Tibial artery (tissue), 4 donors: ENCODE results near the gene TSPAN18.

Experiments
- DNase-seq, 2 donors: peaks; one replicate each; pipeline ENCODE4 v3.0.0-alpha.2; 2019
- H3K27ac ChIP-seq, 2 donors: fragments of 200-600 bp; sonication (generic) in 1 of 2; 1 replicate in 1 of 2; 2 replicates in 1 of 2; pipeline ENCODE4 v1.5.1; 2018 to 2019; ENCODE audit warnings: mild to moderate bottlenecking in 1 of 2
- H3K27me3 ChIP-seq, 2 donors: fragments of 200-600 bp; sonication (generic) in 1 of 2; one replicate each; pipeline versions ENCODE4 v1.5.1 to v1.6.0; 2016 to 2019
- H3K36me3 ChIP-seq, 3 donors: fragments of 200-600 bp; sonication (generic) in 2 of 3; one replicate each; pipeline ENCODE4 v1.5.1; 2016 to 2019; ENCODE audit warnings: mild to moderate bottlenecking in 2 of 3
- H3K4me1 ChIP-seq, 4 donors: fragments of 200-600 bp; sonication (generic) in 2 of 4; 1 replicate in 3 of 4; 2 replicates in 1 of 4; pipeline ENCODE4 v1.5.1; 2016 to 2019
- H3K4me3 ChIP-seq, 2 donors: fragments of 200-600 bp; sonication (generic) in 1 of 2; 1 replicate in 1 of 2; 2 replicates in 1 of 2; pipeline ENCODE4 v1.5.1; 2018 to 2019; ENCODE audit warnings: mild to moderate bottlenecking in 2 of 2
- H3K9me3 ChIP-seq, 3 donors: fragments of 200-600 bp; sonication (generic) in 1 of 3; one replicate each; pipeline ENCODE4 v1.5.1; 2016 to 2019
- intact Hi-C: fragments of 100-400 bp; cut with DNase I; formaldehyde crosslinking; loops from one replicate; pipeline ENCODE4 v1.15.0; 2023; ENCODE audit warnings: low total_unique reads
- TF ChIP-seq, protein P1 (sequence below), 2 experiments: fragments of 200-600 bp in 1 of 2; fragments of 450-650 bp in 1 of 2; IDR thresholded peaks; one replicate each; pipeline ENCODE4 v1.5.1; 2017 to 2019; ENCODE audit warnings: antibody characterized with exemption in 2 of 2, mild to moderate bottlenecking in 1 of 2, moderate library complexity in 1 of 2

The TSPAN18 gene

DNA sequence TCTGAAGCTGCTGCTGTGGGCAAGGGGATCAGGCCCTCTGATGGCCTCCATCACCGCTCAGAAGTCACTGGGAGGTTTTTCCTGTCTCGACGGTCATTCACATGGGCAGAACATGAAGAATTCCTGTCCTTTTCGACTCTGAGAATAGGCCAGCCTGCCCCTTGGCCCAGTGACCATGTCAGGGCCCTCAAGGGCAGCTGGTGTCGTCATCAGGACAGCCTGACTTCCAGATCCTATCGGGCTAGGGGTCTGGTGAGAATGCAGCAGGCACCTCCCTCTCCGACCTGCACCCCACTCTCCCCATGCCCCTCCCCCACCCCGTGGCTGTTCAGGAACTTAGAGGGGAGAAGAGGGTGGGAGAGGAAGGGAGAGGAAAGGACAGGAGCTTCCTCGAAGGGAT lies 220.4 kb downstream of the TSPAN18 start:
- no peak for DNase-seq

DNA sequence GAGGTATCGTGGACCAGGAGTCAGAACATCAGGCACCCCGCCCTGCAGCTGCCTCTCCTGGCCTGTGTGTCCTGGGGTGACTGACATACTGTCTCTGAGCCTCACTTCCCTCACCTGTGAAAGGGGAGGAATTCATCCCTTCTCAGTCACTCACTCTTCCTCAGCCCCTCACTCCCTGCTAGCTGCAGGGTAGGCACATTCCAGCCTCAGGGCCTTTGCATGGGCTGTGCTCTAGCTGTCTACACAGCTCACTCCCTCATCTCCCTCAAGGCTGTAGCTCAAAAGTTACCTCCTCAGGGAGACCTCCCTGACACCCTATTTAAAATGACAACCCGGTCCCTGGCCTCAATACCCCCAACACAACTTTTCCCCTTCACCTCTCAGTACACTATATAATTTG lies 221.4 kb downstream of the TSPAN18 start:
- Histone ChIP-seq H3K4me1 (peaks cover 0 to 38% (median 25%) of the 10 kb centered on the region in 4 donors), H3K36me3 (peaks cover 0 to 6% (median 0%) of the 10 kb centered on the region in 3 donors), H3K9me3 (no peaks in the 10 kb centered on the region), H3K27ac (no peak overlapping the region), H3K4me3 (no peak overlapping the region), H3K27me3 (no peaks in the 10 kb centered on the region)
- TF ChIP-seq, protein P1, sequence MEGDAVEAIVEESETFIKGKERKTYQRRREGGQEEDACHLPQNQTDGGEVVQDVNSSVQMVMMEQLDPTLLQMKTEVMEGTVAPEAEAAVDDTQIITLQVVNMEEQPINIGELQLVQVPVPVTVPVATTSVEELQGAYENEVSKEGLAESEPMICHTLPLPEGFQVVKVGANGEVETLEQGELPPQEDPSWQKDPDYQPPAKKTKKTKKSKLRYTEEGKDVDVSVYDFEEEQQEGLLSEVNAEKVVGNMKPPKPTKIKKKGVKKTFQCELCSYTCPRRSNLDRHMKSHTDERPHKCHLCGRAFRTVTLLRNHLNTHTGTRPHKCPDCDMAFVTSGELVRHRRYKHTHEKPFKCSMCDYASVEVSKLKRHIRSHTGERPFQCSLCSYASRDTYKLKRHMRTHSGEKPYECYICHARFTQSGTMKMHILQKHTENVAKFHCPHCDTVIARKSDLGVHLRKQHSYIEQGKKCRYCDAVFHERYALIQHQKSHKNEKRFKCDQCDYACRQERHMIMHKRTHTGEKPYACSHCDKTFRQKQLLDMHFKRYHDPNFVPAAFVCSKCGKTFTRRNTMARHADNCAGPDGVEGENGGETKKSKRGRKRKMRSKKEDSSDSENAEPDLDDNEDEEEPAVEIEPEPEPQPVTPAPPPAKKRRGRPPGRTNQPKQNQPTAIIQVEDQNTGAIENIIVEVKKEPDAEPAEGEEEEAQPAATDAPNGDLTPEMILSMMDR (IDR thresholded peaks at IDR 0.05): no peak
- intact Hi-C loops: loop anchor here (5.0 to 10.0 kb wide), 2 partner anchors 149 to 387 kb away; no protein-coding TSS in a partner anchor
- DNase-seq: no peak

More for the DNA sequence above, 220.4 kb downstream of the TSPAN18 start:
- TF ChIP-seq, protein P1 (IDR thresholded peaks at IDR 0.05): no peak
- Histone ChIP-seq H3K4me3 (no peak overlapping the region), H3K36me3 (peaks cover 0 to 6% (median 0%) of the 10 kb centered on the region in 3 donors), H3K27me3 (no peaks in the 10 kb centered on the region), H3K4me1 (peaks cover 0 to 43% (median 25%) of the 10 kb centered on the region in 4 donors), H3K27ac (peak overlapping the region in 1 of 2 donors; percentile 6), H3K9me3 (no peaks in the 10 kb centered on the region)
- intact Hi-C loops: loop anchor here (5.0 to 10.0 kb wide), 2 partner anchors 150 to 388 kb away; no protein-coding TSS in a partner anchor

DNA sequence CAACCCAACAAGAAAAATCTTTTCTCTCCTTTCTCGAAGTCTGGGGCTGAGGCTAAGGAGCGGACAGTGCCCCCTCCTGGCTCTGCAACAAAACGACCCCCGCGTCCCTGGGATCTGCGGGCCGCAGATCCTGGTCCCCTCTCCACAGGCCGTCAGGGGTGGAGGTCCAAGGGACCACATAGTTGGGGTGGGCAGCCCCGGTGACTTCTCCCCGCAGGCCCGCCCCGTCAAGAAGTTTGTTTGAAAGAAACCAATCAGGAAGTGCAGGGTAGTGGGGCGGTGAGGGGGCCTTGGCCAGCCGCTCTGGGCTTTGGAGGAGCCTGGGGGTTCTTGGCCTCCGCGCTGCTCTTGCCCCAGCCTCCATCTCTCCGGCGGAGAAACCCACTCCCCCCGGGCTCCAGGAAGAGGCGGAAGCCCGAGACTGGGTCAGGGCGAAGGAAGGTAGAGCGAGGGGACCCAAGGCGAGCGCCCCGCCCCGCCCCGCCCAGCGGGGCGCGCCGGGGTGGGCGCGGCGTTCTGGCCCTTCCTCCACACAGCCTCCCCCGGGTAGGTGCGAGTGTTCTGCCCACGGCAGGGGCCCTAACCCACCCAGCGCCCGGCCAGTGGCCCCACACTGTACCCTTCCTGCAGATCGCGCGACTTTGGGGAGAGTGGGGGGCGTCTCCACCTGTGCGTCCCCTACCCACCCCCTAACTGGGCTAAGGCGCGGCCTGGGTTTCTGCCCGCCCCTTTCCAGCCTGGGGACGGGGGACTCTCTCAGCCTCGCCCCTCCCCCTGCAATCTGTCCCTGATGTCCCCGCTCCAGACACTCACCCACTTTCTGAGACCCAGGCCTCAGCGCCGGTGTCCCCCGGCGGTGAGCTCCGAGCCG lies 222.6 kb downstream of the TSPAN18 start:
- TF ChIP-seq, protein P1 (IDR thresholded peaks at IDR 0.05): peak; percentile 43 to 48
- peaks cover 0 to 6% (median 0%) of the 10 kb centered on the region in 3 donors for H3K36me3 ChIP-seq
- H3K27me3 ChIP-seq: no peaks in the 10 kb centered on the region
- peak overlapping the region; percentile 76 to 78 for H3K4me3 ChIP-seq
- DNase-seq: no peak
- no peaks in the 10 kb centered on the region for H3K9me3 ChIP-seq
- intact Hi-C loops: loop anchor here (5.0 to 10.0 kb wide), 2 partner anchors 148 to 385 kb away; no protein-coding TSS in a partner anchor
- peak overlapping the region; percentile 69 to 73 for H3K27ac ChIP-seq
- H3K4me1 ChIP-seq: peaks cover 0 to 36% (median 24%) of the 10 kb centered on the region in 4 donors

DNA sequence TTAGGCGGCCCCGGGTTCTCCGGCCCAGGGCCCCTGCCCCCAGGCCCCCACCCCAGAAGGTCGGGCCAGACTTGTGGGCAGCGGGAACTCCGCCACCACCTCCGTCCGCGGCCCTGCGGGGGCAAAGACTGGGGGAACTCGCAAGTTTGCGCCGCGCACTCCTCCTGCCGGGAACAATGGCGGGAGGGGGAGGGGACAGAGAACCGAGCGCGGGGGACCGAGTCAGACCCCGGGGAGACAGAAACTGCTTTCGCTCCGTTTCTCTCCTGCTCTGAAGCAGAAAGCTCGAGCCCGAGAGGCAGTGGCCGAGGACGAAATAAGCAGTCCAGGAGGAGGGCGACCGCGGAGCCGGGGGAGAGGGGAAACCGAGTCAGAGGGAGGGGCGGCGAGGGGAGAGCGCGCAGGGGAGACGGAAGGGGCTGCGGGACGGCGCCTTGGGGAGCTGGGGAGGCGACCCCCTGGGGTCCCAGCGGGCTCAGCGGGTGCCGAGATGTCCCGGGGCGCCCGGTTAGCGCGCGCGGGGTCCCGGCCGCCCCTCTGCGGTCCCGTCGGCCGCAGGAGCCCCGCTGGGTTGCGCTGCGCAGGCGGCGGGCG lies 223.4 kb downstream of the TSPAN18 start:
- Histone ChIP-seq H3K9me3 (no peaks in the 10 kb centered on the region), H3K27me3 (no peaks in the 10 kb centered on the region), H3K4me1 (peaks cover 0 to 36% (median 21%) of the 10 kb centered on the region in 4 donors), H3K36me3 (peaks cover 0 to 6% (median 0%) of the 10 kb centered on the region in 3 donors), H3K4me3 (peak overlapping the region; percentile 76 to 78), H3K27ac (peak overlapping the region; percentile 69 to 73)
- TF ChIP-seq, protein P1 (IDR thresholded peaks at IDR 0.05): no peak
- intact Hi-C loops: no loop called here
- DNase-seq: peak; percentile 34 to 74

DNA sequence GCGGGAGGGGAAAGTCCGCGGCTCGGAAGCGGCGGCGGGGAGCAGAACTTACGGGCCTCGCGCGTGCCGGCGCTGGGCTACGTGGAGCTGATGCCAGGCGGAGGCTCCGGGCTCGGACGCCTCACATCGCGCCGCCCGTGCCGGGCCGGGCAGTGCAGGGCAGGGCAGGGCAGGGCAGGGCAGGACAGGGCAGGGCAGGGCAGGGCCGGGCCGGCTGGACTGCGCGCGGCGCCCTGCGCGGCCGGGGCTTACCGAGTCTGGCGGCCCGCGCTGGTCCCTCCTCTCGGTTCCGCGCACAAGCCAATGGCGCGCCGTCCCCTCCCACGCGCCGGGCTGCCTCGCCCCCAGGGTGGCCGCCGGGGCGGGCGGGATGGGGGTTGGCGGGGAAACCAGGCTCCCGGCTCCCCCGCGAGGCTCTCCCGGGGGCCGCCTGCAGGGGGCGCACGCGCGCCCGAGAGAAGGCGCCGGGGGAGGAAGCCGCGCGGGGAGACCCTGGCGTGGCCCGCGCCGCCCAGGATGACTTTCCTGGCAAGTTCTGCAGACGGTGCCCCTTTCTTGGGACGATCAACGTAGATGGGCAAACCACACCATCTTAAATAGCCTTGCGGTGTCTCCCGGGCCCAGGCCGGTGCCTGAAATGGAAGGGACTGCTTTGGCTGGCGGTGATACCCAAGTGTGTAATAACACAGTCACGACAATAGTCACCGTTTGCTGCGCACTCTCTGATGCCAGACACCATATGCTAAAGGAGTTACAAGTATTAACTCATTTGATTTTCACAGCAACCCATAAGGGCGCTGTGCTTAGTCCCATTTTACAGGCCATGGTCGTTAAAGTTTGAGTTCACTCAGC lies 224.1 kb downstream of the TSPAN18 start, which contains the start of gene TP53I11:
Gene TP53I11, minus strand, starts transcription at position 259 of the 852 bp plus-strand sequence. CDS start 12,548 bp downstream, outside the sequence.
- intact Hi-C loops: no loop called here
- Histone ChIP-seq H3K27me3 (peaks cover 0 to 4% of the 10 kb centered on the region in 2 donors), H3K27ac (peak within 1 kb of the TSS; percentile 69 to 73), H3K4me3 (peak within 1 kb of the TSS; percentile 76 to 78), H3K9me3 (no peaks in the 10 kb centered on the region), H3K36me3 (peaks cover 0 to 1% (median 0%) of the 10 kb centered on the region in 3 donors), H3K4me1 (peaks cover 0 to 36% (median 18%) of the 10 kb centered on the region in 4 donors)
- TF ChIP-seq, protein P1 (IDR thresholded peaks at IDR 0.05): peak; percentile 47 to 62
- peak; percentile 71 to 90 for DNase-seq
